Brain microvascular endothelial cell (primary cell): ENCODE measurements around the gene LRRC4C.

Experiments
- DNase-seq: peaks from one replicate; pipeline ENCODE4 v3.0.0-alpha.2; 2020
- H3K27ac ChIP-seq: fragments of 250-450 bp; sonication (Bioruptor Pico); 2 replicates; pipeline ENCODE4 v1.5.1; 2020; ENCODE audit warnings: mild to moderate bottlenecking, moderate library complexity
- H3K27me3 ChIP-seq: fragments of 250-450 bp; sonication (Bioruptor Pico); replicated peaks from 2 replicates; pipeline ENCODE4 v1.5.1; 2020; ENCODE audit warnings: mild to moderate bottlenecking
- H3K36me3 ChIP-seq: fragments of 250-450 bp; sonication (Bioruptor Pico); replicated peaks from 2 replicates; pipeline ENCODE4 v1.5.1; 2020; ENCODE audit warnings: mild to moderate bottlenecking
- H3K4me3 ChIP-seq: 2 replicates; pipeline ENCODE4 v1.5.1; 2011; ENCODE audit warnings: low read depth, mild to moderate bottlenecking, control low read depth, low read length, moderate library complexity
- in situ Hi-C: cut with HindIII; loops from 2 replicates; pipeline ENCODE4 v1.10.0; 2017; ENCODE audit warnings: low sequenced_read_pairs, low pct_ligation_motif_present
- TF ChIP-seq, protein P1 (sequence below): IDR thresholded peaks from 2 replicates; pipeline ENCODE4 v1.5.1; 2011; ENCODE audit warnings: low read depth, mild to moderate bottlenecking, moderate library complexity, low read length, control low read depth, inconsistent platforms; ENCODE audit errors: missing control alignments

The LRRC4C gene

DNA sequence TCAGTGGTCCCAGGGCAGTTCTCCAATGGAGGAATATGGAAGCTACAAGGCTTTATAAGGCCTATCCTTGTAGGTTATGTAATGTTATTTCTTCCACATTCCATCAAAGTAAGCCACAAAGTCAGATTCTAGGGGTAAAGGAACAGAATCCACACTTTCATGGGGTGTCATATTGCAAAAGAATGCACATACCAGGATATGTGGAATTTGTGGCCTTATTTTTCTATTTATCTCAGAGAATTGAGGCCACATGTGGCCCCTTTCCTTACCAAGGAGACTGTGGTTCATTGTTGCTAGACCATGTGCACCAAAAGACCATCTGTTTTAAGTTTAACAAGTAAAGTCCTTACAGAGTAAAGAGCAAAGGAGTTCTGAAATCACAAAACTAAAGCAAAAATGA lies 12.9 kb downstream of the LRRC4C start:
- H3K36me3 ChIP-seq, result no peaks in the 10 kb centered on the region
- no peak overlapping the region for H3K27ac ChIP-seq
- H3K4me3 ChIP-seq, result no peak overlapping the region
- in situ Hi-C loops, result no loop called here
- H3K27me3 ChIP-seq, result no peaks in the 10 kb centered on the region
- DNase-seq, result no peak
- TF ChIP-seq, protein P1, sequence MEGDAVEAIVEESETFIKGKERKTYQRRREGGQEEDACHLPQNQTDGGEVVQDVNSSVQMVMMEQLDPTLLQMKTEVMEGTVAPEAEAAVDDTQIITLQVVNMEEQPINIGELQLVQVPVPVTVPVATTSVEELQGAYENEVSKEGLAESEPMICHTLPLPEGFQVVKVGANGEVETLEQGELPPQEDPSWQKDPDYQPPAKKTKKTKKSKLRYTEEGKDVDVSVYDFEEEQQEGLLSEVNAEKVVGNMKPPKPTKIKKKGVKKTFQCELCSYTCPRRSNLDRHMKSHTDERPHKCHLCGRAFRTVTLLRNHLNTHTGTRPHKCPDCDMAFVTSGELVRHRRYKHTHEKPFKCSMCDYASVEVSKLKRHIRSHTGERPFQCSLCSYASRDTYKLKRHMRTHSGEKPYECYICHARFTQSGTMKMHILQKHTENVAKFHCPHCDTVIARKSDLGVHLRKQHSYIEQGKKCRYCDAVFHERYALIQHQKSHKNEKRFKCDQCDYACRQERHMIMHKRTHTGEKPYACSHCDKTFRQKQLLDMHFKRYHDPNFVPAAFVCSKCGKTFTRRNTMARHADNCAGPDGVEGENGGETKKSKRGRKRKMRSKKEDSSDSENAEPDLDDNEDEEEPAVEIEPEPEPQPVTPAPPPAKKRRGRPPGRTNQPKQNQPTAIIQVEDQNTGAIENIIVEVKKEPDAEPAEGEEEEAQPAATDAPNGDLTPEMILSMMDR, result no peak

DNA sequence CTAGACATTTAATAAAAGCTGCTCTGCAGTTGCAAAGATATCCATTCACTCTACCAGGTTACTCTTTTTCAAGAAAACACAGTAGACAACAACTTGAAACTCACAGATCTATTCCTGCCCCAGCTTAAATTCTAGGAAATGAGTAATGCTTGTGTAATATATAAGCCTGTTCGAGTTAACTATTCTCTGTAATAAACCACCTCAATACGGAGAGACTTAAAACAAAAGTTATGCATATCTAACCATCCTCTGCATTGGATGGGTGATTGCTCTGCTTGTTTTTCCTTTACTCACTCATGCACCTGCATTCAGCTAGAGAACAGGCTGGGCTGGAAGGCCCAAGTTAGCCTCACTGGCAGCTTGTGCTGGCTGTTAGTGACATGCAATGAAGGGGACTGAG lies 13.3 kb downstream of the LRRC4C start:
- TF ChIP-seq, protein P1, result no peak
- in situ Hi-C loops, result no loop called here
- no peaks in the 10 kb centered on the region for H3K36me3 ChIP-seq
- no peak for DNase-seq
- H3K27me3 ChIP-seq, result no peaks in the 10 kb centered on the region
- H3K4me3 ChIP-seq, result no peak overlapping the region
- no peak overlapping the region for H3K27ac ChIP-seq

DNA sequence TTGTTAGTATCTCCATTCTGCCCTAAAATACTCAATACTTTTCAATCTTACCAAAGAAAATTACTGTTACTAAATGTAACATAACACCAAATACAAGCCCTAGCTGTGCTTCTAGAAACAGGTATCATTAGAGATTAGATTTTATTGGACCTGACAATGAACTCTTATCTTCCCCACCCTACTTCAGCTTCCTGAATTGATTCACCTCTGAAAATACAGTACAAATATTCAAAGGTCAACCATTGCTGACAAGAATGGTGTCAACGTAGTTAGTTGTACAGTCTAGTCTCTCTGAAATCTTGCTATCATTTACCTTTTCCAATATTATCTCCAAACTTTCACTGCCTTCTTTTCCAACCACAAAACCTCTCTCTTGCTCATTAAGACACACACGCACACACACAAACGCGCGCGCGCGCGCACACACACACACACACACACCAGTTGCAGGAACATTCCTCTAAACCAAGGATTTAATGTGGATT lies 22.4 kb downstream of the LRRC4C start:
- DNase-seq, result no peak
- Histone ChIP-seq H3K36me3 (no peaks in the 10 kb centered on the region), H3K27ac (no peak overlapping the region), H3K4me3 (no peak overlapping the region), H3K27me3 (no peaks in the 10 kb centered on the region)
- TF ChIP-seq, protein P1, result no peak
- in situ Hi-C loops, result no loop called here

DNA sequence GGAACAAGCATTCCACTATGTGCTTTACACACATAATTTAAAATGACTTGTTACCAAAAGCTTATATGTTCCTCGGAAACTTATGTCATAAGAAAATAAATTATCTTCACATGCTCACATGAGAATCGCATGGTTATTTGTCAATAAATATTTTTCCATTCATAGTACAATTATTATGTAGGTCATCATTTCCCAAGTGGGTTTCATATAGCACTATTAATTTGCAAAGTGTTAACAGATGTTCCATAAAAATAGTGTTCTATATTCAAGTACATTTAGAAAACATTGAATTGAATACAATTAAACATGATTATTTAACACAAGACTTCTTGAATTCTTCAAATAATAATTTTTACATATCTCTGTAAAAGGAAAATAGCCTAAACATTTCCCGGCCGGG lies 23.9 kb downstream of the LRRC4C start:
- TF ChIP-seq, protein P1, result no peak
- no peaks in the 10 kb centered on the region for H3K27me3 ChIP-seq
- no peak overlapping the region for H3K4me3 ChIP-seq
- in situ Hi-C loops, result no loop called here
- H3K27ac ChIP-seq, result no peak overlapping the region
- H3K36me3 ChIP-seq, result no peaks in the 10 kb centered on the region
- DNase-seq, result no peak

DNA sequence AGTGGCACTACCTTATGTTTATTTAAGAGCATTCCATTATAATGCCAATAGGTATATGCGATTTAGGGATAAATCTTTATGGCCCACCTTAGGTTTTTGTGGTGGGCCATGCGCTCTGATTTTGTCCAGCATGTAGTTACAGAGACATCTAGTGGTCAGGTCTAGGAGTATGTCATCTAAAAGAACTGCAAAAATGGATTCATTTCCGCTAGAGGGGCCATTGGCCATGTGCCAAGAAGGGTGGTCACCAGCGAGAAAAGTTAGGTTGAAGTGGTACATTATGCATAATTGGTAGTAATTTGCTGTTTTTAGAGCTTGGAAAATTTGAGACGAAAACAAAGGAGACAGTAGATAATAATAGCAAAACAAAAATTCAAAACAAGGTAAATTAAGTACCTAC lies 27.7 kb downstream of the LRRC4C start:
- in situ Hi-C loops, result no loop called here
- Histone ChIP-seq H3K27ac (no peak overlapping the region), H3K36me3 (no peaks in the 10 kb centered on the region), H3K4me3 (no peak overlapping the region), H3K27me3 (no peaks in the 10 kb centered on the region)
- no peak for DNase-seq
- TF ChIP-seq, protein P1, result peak; percentile 58

DNA sequence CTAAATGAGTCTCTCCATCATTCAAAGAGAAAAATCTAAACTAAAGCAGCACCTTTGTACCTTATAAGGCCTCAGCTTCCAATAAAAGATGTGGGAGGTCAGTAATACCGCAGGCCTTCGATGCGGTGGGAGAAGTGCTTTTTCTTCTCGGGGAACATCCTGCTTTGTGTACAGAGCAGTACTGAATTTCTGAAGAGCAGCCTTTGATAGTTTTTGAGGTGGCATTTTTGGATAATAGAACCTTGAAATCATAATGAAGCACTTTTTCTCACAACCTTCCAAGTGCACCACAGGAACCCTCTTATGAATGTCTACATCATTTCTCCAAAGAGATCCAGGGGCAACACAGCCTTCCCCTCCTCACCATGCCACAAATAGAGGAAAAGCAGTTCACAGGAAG lies 39.6 kb downstream of the LRRC4C start:
- in situ Hi-C loops, result no loop called here
- no peaks in the 10 kb centered on the region for H3K27me3 ChIP-seq
- DNase-seq, result no peak
- TF ChIP-seq, protein P1, result no peak
- H3K36me3 ChIP-seq, result no peaks in the 10 kb centered on the region
- no peak overlapping the region for H3K4me3 ChIP-seq
- H3K27ac ChIP-seq, result no peak overlapping the region
